Common myeloid progenitor, CD34-positive (primary cell): ENCODE results near the gene SPNS3.

ENCODE experiments used
- CTCF ChIA-PET: fragments of 350-600 bp; sonication (Branson Sonifier 250); formaldehyde crosslinking; loops from one replicate; lab custom pipeline; 2021; ENCODE audit warnings: antibody characterized with exemption; lab: Charles Lee
- POLR2A ChIA-PET: fragments of 350-600 bp; sonication (Branson Sonifier 250); formaldehyde crosslinking; loops from one replicate; lab custom pipeline; 2021; ENCODE audit warnings: antibody characterized with exemption; lab: Charles Lee
- DNase-seq, 3 donors: peaks; one replicate each; pipeline versions ENCODE4 v3.0.0 to v3.0.0-alpha.2; 2013
- H3K27ac ChIP-seq, 2 experiments: 1 replicate in 1 of 2; 2 replicates in 1 of 2; pipeline ENCODE4 v1.7.0; 2013; ENCODE audit warnings: inconsistent platforms in 2 of 2, low read length in 2 of 2, mild to moderate bottlenecking in 2 of 2, low read depth in 1 of 2, moderate library complexity in 1 of 2; ENCODE audit not compliant: severe bottlenecking in 2 of 2, insufficient read depth in 1 of 2, poor library complexity in 1 of 2
- H3K27me3 ChIP-seq, 5 experiments: replicated peaks in 2 of 5; 1 replicate in 3 of 5; 2 replicates in 2 of 5; pipeline versions ENCODE4 v1.6.1 to v1.7.0; 2013; ENCODE audit warnings: low read length in 4 of 5, mild to moderate bottlenecking in 2 of 5, moderate library complexity in 2 of 5, inconsistent platforms in 1 of 5; ENCODE audit not compliant: insufficient read depth in 5 of 5, control insufficient read depth in 4 of 5
- H3K36me3 ChIP-seq, 4 experiments: 1 replicate in 2 of 4; 2 replicates in 2 of 4; pipeline versions ENCODE4 v1.6.1 to v1.7.0; 2013; ENCODE audit warnings: low read length in 3 of 4, control low read depth in 1 of 4, mild to moderate bottlenecking in 1 of 4; ENCODE audit not compliant: control insufficient read depth in 4 of 4, insufficient read depth in 4 of 4
- H3K4me1 ChIP-seq, 4 experiments: 1 replicate in 3 of 4; 2 replicates in 1 of 4; pipeline versions ENCODE4 v1.6.1 to v1.7.1; 2013; ENCODE audit warnings: low read length in 3 of 4, mild to moderate bottlenecking in 3 of 4, control low read depth in 1 of 4, inconsistent platforms in 1 of 4, moderate library complexity in 1 of 4; ENCODE audit not compliant: control insufficient read depth in 4 of 4, insufficient read depth in 4 of 4; ENCODE audit errors: control extremely low read depth in 1 of 4
- H3K4me3 ChIP-seq, 7 experiments: 1 replicate in 4 of 7; 2 replicates in 3 of 7; pipeline versions ENCODE4 v1.5.1 to v1.7.0; 2013; ENCODE audit warnings: mild to moderate bottlenecking in 7 of 7, low read length in 6 of 7, moderate library complexity in 6 of 7, inconsistent platforms in 2 of 7, low read depth in 2 of 7, control low read depth in 1 of 7; ENCODE audit not compliant: insufficient read depth in 4 of 7, control insufficient read depth in 1 of 7; ENCODE audit errors: extremely low read depth in 1 of 7
- H3K9me3 ChIP-seq, 5 experiments: 1 replicate in 4 of 5; 2 replicates in 1 of 5; pipeline versions ENCODE4 v1.6.1 to v1.7.1; 2013; ENCODE audit warnings: low read length in 4 of 5, mild to moderate bottlenecking in 2 of 5, inconsistent platforms in 1 of 5, low read depth in 1 of 5, moderate library complexity in 1 of 5; ENCODE audit not compliant: control insufficient read depth in 4 of 5, insufficient read depth in 2 of 5; ENCODE audit errors: control extremely low read depth in 1 of 5
- WGBS: methylation state at CpG from one replicate; pipeline ENCODE4 v1.1.5; 2013; ENCODE audit not compliant: insufficient coverage; 5-methylcytosine and 5-hydroxymethylcytosine counted together

SPNS3 gene

GRCh38 chr17:4512156-4513112 is 78.7 kb downstream of the SPNS3 start:
- Histone ChIP-seq H3K4me3 (no peak overlapping the region), H3K9me3 (no peaks in the 10 kb centered on the region), H3K27me3 (no peaks in the 10 kb centered on the region), H3K27ac (no peak overlapping the region), H3K4me1 (peaks cover 2 to 50% (median 46%) of the 10 kb centered on the region in 4 experiments), H3K36me3 (peaks cover 5 to 61% (median 15%) of the 10 kb centered on the region in 4 experiments)
- POLR2A ChIA-PET, result no interaction called here
- CTCF ChIA-PET, result interaction anchor here (1.0 kb wide), 1 partner anchor 92 kb away, joined by 3 read pairs; no protein-coding TSS in a partner anchor
- no peak for DNase-seq
- WGBS, result over 99% methylated on average over 28 of the region's 31 CpGs

DNA sequence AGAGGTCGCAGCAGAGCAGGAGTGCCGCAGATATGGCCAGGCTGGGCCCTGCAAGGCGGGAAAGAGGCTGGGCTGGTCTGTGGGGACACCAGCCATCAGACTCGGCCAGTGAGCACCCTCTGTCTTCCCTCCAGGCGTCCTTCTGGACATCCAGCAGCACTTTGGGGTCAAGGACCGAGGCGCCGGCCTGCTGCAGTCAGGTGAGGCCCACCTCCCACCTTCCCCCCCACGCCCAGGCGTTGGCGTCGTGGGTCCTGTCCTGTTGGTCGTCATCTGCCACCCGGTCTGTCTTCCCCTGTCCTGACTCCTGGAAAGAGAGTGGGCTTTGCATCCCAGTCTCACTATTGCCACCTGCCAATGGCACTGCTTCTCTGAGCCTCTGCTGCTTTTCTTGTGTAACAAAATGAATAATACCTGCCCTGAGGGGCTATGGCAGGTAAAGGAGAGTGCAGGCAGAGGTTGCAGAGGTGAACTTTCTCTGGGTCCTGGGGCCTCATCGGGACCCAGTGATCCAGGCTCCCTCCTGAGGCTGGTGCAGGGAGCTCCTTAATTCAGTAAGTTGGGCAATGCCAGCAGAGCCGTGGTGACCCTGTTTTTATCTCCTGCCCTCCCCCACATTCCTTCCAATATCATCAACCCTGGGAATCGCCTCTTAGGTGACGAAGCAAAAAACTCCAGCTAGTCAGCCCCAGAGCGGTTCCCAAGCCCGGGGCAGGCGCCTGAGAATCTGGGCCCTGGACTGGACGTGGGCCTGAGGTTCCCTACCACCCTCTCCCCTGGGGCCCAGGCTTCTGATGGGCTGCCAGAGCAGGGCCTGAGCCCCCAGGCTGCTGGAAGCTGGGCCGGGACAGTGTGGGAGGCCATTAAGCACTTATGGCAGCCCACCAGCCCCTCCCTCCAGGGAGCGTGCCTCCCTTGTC is 79.6 kb downstream of the SPNS3 start:
- no peak for DNase-seq
- H3K4me1 ChIP-seq, result peaks cover 2 to 40% (median 37%) of the 10 kb centered on the region in 4 experiments
- ChIA-PET POLR2A (interaction anchor here (0.6 kb wide), 1 partner anchor 14 kb away, joined by 5 read pairs; no protein-coding TSS in a partner anchor), CTCF (interaction anchor here (0.7 kb wide), 1 partner anchor 9 kb away, joined by 4 read pairs; no protein-coding TSS in a partner anchor)
- no peak overlapping the region for H3K27ac ChIP-seq
- WGBS, result 92% methylated on average over 10 of the region's 24 CpGs
- no peaks in the 10 kb centered on the region for H3K27me3 ChIP-seq
- H3K36me3 ChIP-seq, result peaks cover 5 to 64% (median 15%) of the 10 kb centered on the region in 4 experiments
- H3K4me3 ChIP-seq, result no peak overlapping the region
- H3K9me3 ChIP-seq, result no peaks in the 10 kb centered on the region

DNA sequence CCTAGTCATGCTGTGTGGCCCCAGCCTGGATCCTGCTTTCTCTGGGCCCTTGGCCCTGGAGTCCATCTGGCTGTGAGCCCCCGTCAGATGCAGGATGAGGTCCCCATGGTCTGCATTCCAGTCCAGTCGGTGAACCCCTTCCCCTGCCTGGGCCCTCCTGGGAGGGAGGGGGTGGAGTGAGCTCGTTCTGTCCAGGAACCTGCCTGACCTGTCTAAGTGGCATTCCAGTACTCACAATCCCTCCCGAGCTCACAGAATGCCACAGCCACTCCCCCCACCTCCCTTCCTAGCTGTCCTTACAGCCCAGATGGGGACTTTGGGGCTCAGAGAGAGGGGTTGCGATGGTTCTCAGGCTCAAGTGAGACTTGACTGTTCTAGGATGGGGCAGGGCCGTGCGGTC is 80.5 kb downstream of the SPNS3 start:
- Histone ChIP-seq H3K4me1 (peaks cover under 1 to 33% (median 31%) of the 10 kb centered on the region in 4 experiments), H3K9me3 (no peaks in the 10 kb centered on the region), H3K4me3 (no peak overlapping the region), H3K27me3 (no peaks in the 10 kb centered on the region), H3K27ac (no peak overlapping the region), H3K36me3 (peaks cover 5 to 72% (median 20%) of the 10 kb centered on the region in 4 experiments)
- POLR2A ChIA-PET, result no interaction called here
- WGBS, result 97% methylated on average over 6 of the region's 7 CpGs
- DNase-seq, result no peak
- CTCF ChIA-PET, result interaction anchor here (1.2 kb wide), 1 partner anchor 36 kb away, joined by 3 read pairs; no protein-coding TSS in a partner anchor

DNA sequence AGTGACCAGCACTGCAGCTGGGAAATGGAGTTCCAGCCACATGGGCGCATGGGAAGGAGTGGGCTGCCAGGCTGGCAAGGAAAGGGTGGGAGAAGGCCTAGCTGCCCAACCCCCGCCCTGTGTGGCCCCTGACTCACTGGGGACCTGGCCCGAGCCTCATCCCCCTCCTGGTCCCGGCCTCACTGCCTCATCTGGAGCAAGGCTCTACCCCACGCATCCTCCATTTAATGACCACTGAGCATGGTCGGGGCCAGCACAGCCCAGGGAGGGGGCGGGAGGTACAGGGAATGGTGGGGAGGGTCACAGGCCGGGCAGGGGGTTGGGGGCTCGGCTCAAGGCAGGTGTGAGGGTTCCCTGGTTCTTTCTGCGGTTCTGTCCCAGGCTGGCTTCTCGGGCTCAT is 81.0 kb downstream of the SPNS3 start:
- H3K4me1 ChIP-seq, result peaks cover 0 to 27% (median 25%) of the 10 kb centered on the region in 4 experiments
- whole genome bisulfite sequencing, result 97% methylated on average over 11 of the region's 11 CpGs
- ChIA-PET POLR2A (no interaction called here), CTCF (interaction anchor here (1.2 kb wide), 1 partner anchor 35 kb away, joined by 3 read pairs; no protein-coding TSS in a partner anchor)
- H3K27ac ChIP-seq, result no peak overlapping the region
- H3K27me3 ChIP-seq, result no peaks in the 10 kb centered on the region
- peaks cover 5 to 77% (median 23%) of the 10 kb centered on the region in 4 experiments for H3K36me3 ChIP-seq
- DNase-seq, result no peak
- H3K4me3 ChIP-seq, result no peak overlapping the region
- H3K9me3 ChIP-seq, result no peaks in the 10 kb centered on the region

DNA sequence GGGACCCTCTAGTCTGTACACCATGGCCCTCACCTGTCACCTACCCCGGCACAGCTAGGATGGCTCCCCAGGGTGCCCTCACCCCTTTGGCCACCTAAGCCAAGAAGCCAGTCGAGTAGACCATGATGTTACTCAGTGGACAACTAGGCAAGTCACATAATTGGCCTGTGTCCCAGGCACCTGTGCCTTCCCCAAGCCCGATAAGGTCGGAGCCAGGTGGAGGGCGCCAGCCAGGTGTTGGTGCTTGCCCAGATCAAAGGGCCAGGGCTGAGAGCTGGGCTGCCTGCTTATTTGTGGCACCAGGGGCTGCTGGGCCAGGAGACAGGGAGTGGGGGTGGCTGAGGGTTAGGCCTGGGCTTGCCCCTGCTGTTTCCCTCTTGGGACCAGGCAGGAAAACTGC is 81.8 kb downstream of the SPNS3 start:
- CTCF ChIA-PET, result interaction anchor here (1.6 to 2.5 kb wide), 2 partner anchors 10 to 95 kb away, joined by 4 to 9 read pairs; no protein-coding TSS in a partner anchor
- H3K4me1 ChIP-seq, result peaks cover 0 to 20% (median 18%) of the 10 kb centered on the region in 4 experiments
- POLR2A ChIA-PET, result no interaction called here
- peaks cover 5 to 75% (median 28%) of the 10 kb centered on the region in 4 experiments for H3K36me3 ChIP-seq
- no peak for DNase-seq
- no peak overlapping the region for H3K4me3 ChIP-seq
- H3K9me3 ChIP-seq, result no peaks in the 10 kb centered on the region
- 98% methylated on average over 5 of the region's 5 CpGs for WGBS
- no peaks in the 10 kb centered on the region for H3K27me3 ChIP-seq
- H3K27ac ChIP-seq, result no peak overlapping the region

- H3K27ac ChIP-seq, result no peak overlapping the region
- WGBS, result 100% methylated on average over 7 of the region's 11 CpGs
- peaks cover 0 to 8% (median 6%) of the 10 kb centered on the region in 4 experiments for H3K4me1 ChIP-seq
- H3K36me3 ChIP-seq, result peaks cover 7 to 79% (median 35%) of the 10 kb centered on the region in 4 experiments
- ChIA-PET CTCF (interaction anchor here (1.5 to 2.5 kb wide), 3 partner anchors 8 to 96 kb away, joined by 4 to 9 read pairs (median 4); no protein-coding TSS in a partner anchor), POLR2A (interaction anchor here (0.6 kb wide), 1 partner anchor 91 kb away, joined by 3 read pairs; no protein-coding TSS in a partner anchor)
- DNase-seq, result no peak
- H3K9me3 ChIP-seq, result no peaks in the 10 kb centered on the region
- H3K4me3 ChIP-seq, result no peak overlapping the region
- H3K27me3 ChIP-seq, result no peaks in the 10 kb centered on the region
Observed at GRCh38 chr17:4516735-4517134, 83.0 kb downstream of the SPNS3 start.
